Activated T-cell treated with anti-CD3 and anti-CD28 coated beads for 48 hours (primary cell): Measurements from ENCODE around the gene ALDH18A1.

ENCODE experiments used
- DNase-seq: peaks from one replicate; pipeline ENCODE4 v3.0.0-alpha.2; 2020; ENCODE audit warnings: low read depth

Gene ALDH18A1

GRCh38 chr10:95556994-95557767 is 99.3 kb downstream of the ALDH18A1 start:
- DNase-seq, result no peak
